Activated CD4-positive, alpha-beta T cell treated with anti-CD3 and anti-CD28 coated beads, Interleukin-2, amount 10 ng/mL, durations not matched to agents 7 days and 5 days (primary cell): Measurements from ENCODE around the gene DMXL1. TPM values are rescaled to one million over a fixed set of nuclear protein-coding genes. Genes with fewer than 3 reads are reported as not detected.
"Not testable (repeated sequence)": the region's sequence is repeated elsewhere in the genome, so short reads cannot be mapped to it uniquely, and the experiment has no call there.

Experiments used
- CTCF ChIA-PET: fragments of 350-600 bp; sonication (Branson Sonifier 250); formaldehyde crosslinking; loops from one replicate; lab custom pipeline; 2021; ENCODE audit warnings: antibody characterized with exemption; lab: Charles Lee
- POLR2A ChIA-PET: fragments of 350-600 bp; sonication (Branson Sonifier 250); formaldehyde crosslinking; loops from one replicate; lab custom pipeline; 2021; ENCODE audit warnings: antibody characterized with exemption; lab: Charles Lee
- DNase-seq: peaks from one replicate; pipeline ENCODE4 v3.0.0-alpha.2; 2020
- H3K27ac Mint-ChIP-seq: one replicate; pipeline ENCODE4 v1.8.0; 2021; ENCODE audit warnings: mild to moderate bottlenecking, moderate library complexity, mixed read lengths
- H3K27me3 Mint-ChIP-seq: one replicate; pipeline ENCODE4 v1.8.0; 2021; ENCODE audit warnings: mixed read lengths
- H3K36me3 Mint-ChIP-seq: one replicate; pipeline ENCODE4 v1.8.0; 2021; ENCODE audit warnings: low read depth, mixed read lengths
- H3K4me1 Mint-ChIP-seq: one replicate; pipeline ENCODE4 v1.8.0; 2021; ENCODE audit warnings: mixed read lengths
- H3K4me3 Mint-ChIP-seq: one replicate; pipeline ENCODE4 v1.8.0; 2021; ENCODE audit warnings: mild to moderate bottlenecking, moderate library complexity, mixed read lengths
- H3K9me3 Mint-ChIP-seq: one replicate; pipeline ENCODE4 v1.8.0; 2021; ENCODE audit warnings: mixed read lengths
- total RNA-seq, 2 experiments: library from RNA; stranded (reverse); gene quantifications; one replicate each; pipeline ENCODE4 v1.2.3, GENCODE V29; 2021

The DMXL1 gene
- total RNA-seq, 2 experiments from 2014 or later = 28.4 to 29.3 TPM

DNA sequence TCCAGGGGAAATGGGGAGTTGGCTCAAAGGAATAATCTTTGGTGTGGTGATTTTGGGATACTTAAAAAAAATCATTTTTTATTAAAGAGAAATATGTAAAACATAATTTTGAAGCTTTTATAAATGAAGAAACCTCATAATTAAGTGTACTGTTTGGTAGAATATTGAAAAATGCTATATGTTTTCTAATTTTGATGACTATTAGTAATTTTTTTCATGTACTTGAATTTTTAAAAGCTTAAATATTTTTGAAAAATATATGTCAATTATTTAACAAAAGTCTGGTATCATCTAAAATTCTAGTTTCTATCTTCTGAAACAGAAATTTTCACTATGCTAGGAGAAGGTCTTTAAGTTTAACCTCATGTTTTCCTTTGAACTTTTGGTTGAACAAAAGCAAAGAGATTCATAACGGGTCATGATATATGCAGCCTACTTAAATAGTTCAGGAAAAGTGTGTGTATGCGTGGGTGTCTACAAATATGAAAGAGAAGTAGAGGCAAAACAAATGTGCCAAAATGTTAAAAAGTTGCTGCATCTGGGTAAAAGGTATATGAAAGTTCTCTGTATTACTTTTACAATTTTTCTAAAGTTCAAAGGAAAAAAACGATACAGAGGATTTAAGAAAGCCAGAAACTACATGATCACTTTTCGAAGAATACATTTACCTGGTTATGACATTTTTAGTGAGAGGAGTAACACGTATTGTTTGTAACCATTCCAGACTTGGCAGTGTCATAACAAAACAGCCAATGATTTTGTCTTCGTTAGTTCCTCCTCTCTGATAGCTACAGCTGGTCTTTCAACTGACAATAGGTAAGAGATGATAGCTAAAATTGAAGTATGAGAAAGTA, 167.6 kb downstream of the DMXL1 start:
- ChIA-PET POLR2A (no interaction called here), CTCF (no interaction called here)
- no peak for DNase-seq
- Mint-ChIP-seq H3K9me3 (no peaks in the 10 kb centered on the region), H3K36me3 (peaks cover 21% of the 10 kb centered on the region), H3K4me1 (peaks cover 15% of the 10 kb centered on the region), H3K27me3 (no peaks in the 10 kb centered on the region), H3K4me3 (no peak overlapping the region), H3K27ac (no peak overlapping the region)

DNA sequence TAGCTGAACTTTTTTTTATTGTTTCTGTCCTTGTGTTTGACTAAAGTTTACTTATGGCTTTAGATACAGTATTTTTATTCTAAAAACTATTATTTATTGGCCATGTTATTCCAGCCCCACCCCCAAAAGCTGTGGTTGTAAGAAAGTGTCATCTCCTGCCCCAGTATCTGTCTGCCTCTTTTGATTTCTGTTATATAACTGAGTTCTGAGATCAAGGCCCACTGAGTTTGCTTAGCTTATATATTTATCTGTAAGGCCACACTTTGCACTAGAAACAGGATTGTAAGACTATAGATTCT, 168.2 kb downstream of the DMXL1 start:
- no peak overlapping the region for H3K27ac Mint-ChIP-seq
- ChIA-PET POLR2A (no interaction called here), CTCF (no interaction called here)
- peaks cover 15% of the 10 kb centered on the region for H3K4me1 Mint-ChIP-seq
- peaks cover 21% of the 10 kb centered on the region for H3K36me3 Mint-ChIP-seq
- DNase-seq = no peak
- no peaks in the 10 kb centered on the region for H3K9me3 Mint-ChIP-seq
- H3K27me3 Mint-ChIP-seq = no peaks in the 10 kb centered on the region
- H3K4me3 Mint-ChIP-seq = no peak overlapping the region

DNA sequence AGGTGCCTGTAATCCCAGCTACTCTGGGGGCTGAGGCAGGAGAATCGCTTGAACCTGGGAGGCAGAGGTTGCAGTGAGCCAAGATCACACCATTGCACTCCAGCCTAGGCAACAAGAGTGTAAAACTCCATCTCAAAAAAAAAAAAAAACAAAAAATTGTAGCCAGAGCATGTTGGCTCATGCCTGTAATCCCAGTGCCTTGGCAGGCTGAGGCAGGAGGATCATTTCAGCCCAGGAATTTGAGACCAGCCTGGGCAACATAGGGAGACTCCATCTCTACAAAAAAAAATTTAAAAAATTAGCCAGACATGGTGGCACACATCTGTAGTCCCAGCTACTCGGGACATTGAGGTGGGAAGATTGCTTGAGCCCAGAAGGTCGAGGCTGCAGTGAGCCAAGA, 168.9 kb downstream of the DMXL1 start:
- H3K9me3 Mint-ChIP-seq, H3K27ac Mint-ChIP-seq, H3K27me3 Mint-ChIP-seq, POLR2A ChIA-PET, CTCF ChIA-PET, H3K4me3 Mint-ChIP-seq, DNase-seq: not testable (repeated sequence)
- peaks cover 15% of the 10 kb centered on the region for H3K4me1 Mint-ChIP-seq
- peaks cover 18% of the 10 kb centered on the region for H3K36me3 Mint-ChIP-seq

DNA sequence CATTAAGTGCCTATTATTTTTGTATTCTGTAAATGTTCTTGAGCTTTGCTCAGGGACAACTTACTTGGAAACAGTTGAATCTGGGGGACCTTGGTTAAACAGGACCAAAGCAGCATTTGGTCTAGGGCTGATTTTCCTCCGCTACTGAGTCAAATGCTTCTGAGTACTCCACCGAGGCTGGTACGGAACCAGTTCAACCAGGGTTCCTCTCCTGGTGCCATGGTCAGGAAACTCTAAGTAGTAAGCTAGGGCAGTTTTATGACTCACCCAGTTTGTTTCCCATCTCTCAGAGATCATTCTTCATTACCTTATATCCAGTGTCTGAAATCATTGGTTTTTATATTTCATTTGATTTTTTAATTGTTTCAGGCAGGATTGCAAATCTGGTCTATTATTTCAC, 173.0 kb downstream of the DMXL1 start:
- H3K36me3 Mint-ChIP-seq = peaks cover 19% of the 10 kb centered on the region
- no peak overlapping the region for H3K4me3 Mint-ChIP-seq
- no peak for DNase-seq
- H3K9me3 Mint-ChIP-seq = no peaks in the 10 kb centered on the region
- no peaks in the 10 kb centered on the region for H3K27me3 Mint-ChIP-seq
- H3K4me1 Mint-ChIP-seq = peaks cover 3% of the 10 kb centered on the region
- no peak overlapping the region for H3K27ac Mint-ChIP-seq
- ChIA-PET POLR2A (no interaction called here), CTCF (no interaction called here)

DNA sequence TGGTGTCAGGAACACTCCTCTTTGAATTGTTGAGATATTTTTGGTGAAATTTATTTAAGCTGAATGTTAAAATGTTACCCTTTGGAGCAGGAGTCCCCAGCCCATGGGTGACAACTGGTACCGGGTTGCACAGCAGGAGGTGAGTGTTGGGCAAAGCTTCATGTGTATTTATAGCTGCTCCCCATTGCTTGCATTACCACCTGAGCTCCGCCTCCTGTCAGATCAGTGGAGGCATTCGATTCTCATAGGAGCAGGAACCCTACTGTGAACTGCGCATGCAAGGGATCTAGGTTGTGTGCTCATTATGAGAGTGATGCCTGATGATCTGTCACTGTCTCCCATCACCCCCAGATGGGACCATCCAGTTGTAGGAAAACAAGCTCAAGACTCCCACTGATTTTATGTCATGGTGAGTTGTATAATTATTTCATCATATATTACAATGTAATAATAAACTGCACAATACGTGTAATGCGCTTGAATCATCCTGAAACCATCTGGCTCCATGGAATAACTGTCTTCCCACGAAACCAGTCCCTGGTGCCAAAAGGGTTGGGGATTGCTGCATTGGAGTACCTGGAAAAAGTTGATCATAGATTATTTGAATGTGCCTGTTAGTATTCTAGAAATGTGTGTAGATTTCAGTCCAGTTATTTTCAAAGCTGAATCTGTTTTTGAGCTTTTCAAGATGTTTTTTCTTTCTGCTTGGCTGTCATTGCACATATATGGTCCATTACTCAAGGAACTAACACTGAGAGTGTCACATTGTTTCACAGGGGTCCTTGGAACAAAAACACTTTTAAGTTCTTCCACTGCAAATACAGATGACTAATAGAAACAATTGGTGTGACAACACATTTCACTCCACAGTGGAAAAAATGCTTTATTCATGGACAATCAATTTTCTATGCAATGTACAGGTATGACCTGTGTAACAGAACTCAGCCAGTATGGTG, 180.3 kb downstream of the DMXL1 start:
- H3K4me3 Mint-ChIP-seq = no peak overlapping the region
- H3K9me3 Mint-ChIP-seq = peaks cover 17% of the 10 kb centered on the region
- DNase-seq = no peak
- H3K27me3 Mint-ChIP-seq = no peaks in the 10 kb centered on the region
- CTCF ChIA-PET = no interaction called here
- H3K36me3 Mint-ChIP-seq = peaks cover 28% of the 10 kb centered on the region
- H3K27ac Mint-ChIP-seq = no peak overlapping the region
- no peaks in the 10 kb centered on the region for H3K4me1 Mint-ChIP-seq
- POLR2A ChIA-PET = no interaction called here

DNA sequence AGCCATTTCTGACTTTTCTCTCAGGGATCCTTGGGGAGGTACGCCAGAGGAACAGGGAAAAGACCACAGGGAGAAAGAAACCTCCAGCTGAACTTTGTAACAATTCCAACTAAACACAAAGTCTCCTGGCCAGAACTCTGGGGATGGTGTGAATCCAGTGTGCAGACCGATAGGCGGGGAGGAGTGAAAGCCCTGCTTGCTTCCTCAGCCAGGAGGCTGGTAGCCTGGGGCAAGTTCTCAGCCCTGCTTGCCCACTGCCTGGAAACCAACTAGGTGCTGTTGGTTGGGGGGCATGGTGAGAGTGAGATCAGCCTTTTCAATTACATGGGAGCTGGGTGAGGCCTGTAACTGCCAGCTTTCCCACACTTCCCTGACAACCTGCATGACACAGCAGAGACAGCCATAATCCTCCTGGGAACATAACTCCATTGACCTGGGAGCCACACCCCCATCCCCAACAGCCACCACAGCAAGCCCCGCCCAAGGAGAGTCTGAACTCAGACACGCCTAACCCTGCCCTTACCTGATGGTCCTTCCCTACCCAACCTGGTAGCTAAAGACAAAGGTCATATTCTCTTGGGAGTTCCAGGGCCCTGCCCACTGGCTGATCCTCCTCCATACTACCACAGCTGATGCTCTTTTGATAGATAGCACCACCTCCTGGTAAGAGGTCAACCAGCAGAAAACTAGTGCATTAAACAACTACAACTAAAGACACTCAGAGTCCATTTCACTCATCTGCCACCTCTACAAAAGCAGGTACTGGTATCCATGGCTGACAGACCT, 184.9 kb downstream of the DMXL1 start:
- CTCF ChIA-PET = interaction anchor here (0.6 to 1.9 kb wide), 5 partner anchors 12 to 849 kb away, joined by 4 to 8 read pairs (median 4); partner anchors contain the start of gene DTWD2
- Mint-ChIP-seq H3K4me1 (no peaks in the 10 kb centered on the region), H3K4me3 (no peak overlapping the region), H3K27me3 (no peaks in the 10 kb centered on the region), H3K36me3 (peaks cover 38% of the 10 kb centered on the region), H3K27ac (no peak overlapping the region), H3K9me3 (peaks cover 47% of the 10 kb centered on the region)
- no peak for DNase-seq
- POLR2A ChIA-PET = no interaction called here

DNA sequence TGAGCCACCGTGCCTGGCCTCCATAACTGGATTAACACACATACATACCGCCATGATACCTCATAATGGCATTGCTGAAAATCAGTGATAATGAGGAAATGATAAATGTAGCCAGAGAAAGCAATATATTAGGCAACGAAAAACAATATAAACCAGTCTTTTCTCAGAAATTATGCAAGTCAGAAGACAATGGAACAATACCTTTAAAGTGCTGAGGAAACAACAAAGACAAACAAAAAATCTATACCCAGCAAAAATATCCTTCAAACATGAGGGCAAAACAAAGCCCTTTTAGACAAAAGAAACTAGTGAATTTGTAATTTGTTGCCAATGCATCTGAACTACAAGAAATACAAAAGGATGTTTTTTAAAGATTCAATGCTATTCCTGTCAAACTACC, 186.7 kb downstream of the DMXL1 start:
- H3K4me3 Mint-ChIP-seq = no peak overlapping the region
- peaks cover 53% of the 10 kb centered on the region for H3K9me3 Mint-ChIP-seq
- H3K4me1 Mint-ChIP-seq = no peaks in the 10 kb centered on the region
- ChIA-PET POLR2A (no interaction called here), CTCF (interaction anchor here (0.8 kb wide), 1 partner anchor 268 kb away, joined by 3 read pairs; no protein-coding TSS in a partner anchor)
- H3K27ac Mint-ChIP-seq = no peak overlapping the region
- peaks cover 36% of the 10 kb centered on the region for H3K36me3 Mint-ChIP-seq
- DNase-seq = no peak
- H3K27me3 Mint-ChIP-seq = no peaks in the 10 kb centered on the region

DNA sequence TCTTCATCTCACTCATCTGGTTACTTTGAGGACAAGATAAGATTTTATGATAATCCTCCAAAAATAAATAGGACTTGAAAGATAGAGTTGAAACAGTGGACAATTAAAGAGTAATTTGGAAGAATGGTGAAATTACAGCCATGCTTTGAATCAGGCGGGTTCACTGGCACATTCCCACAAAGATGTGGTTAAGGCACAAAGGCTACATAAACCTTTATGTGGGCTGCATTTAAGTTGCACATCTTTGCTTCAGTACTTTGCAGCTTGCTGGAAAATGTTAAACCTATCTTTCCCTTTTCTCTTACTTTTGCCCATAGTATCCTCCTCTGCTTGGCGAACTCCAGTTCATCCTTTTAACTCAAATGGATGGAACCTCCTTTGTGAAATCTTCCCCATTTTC, 192.8 kb downstream of the DMXL1 start:
- peaks cover 31% of the 10 kb centered on the region for H3K4me1 Mint-ChIP-seq
- no peak overlapping the region for H3K27ac Mint-ChIP-seq
- POLR2A ChIA-PET = no interaction called here
- no peaks in the 10 kb centered on the region for H3K27me3 Mint-ChIP-seq
- CTCF ChIA-PET = interaction anchor here (0.9 kb wide), 1 partner anchor 237 kb away, joined by 3 read pairs; no protein-coding TSS in a partner anchor
- no peak overlapping the region for H3K4me3 Mint-ChIP-seq
- peaks cover 42% of the 10 kb centered on the region for H3K9me3 Mint-ChIP-seq
- H3K36me3 Mint-ChIP-seq = peaks cover 32% of the 10 kb centered on the region
- DNase-seq = no peak

DNA sequence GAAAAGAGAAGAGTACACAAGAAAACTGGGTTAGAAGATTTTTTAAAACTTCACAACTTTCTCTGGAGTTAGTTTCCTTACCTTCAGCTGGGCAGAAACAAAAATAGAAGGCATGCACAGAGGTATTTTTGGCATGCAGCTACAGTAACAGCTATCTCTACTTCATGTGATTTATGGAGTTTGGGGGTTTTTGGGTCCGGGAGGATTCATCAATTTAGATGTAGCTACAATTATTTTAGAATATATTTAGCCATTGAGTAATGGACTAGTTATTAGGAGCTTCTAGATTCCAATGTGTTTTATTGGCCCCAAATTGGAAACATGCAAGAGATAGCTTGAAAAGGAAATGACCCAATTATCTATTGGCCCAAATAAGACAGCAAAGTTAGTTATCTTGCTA, 193.3 kb downstream of the DMXL1 start:
- H3K4me3 Mint-ChIP-seq = no peak overlapping the region
- no peak overlapping the region for H3K27ac Mint-ChIP-seq
- H3K27me3 Mint-ChIP-seq = no peaks in the 10 kb centered on the region
- CTCF ChIA-PET = interaction anchor here (0.9 to 1.2 kb wide), 2 partner anchors 237 to 276 kb away, joined by 3 read pairs; partner anchors contain the start of gene DTWD2
- H3K36me3 Mint-ChIP-seq = peaks cover 31% of the 10 kb centered on the region
- H3K9me3 Mint-ChIP-seq = peaks cover 37% of the 10 kb centered on the region
- POLR2A ChIA-PET = no interaction called here
- H3K4me1 Mint-ChIP-seq = peaks cover 31% of the 10 kb centered on the region
- no peak for DNase-seq

DNA sequence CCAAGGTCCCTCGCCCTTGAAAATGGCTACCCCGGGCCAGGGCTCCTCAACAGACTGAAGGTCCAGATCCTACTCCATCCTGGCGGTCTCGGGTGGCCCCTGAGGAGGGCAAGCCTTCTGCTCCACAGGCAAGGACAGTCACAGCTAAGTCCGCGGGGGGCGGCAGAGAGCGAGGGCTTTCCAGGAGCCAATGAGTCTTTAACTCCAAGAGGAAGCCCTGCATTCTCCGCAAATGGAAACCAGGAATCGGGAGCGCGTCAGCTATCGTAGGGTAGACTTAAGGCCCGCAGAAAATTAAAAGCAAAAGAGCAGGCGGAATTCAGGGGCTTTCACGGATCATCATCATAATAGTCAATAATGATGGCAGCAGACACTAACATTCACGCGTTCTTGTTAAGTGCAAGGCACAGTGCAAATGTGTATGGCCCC, 197.1 kb downstream of the DMXL1 start:
- Mint-ChIP-seq H3K36me3 (peaks cover 48% of the 10 kb centered on the region), H3K4me1 (peaks cover 53% of the 10 kb centered on the region), H3K9me3 (peaks cover 20% of the 10 kb centered on the region), H3K4me3 (peak overlapping the region; percentile 99), H3K27me3 (no peaks in the 10 kb centered on the region), H3K27ac (peak overlapping the region; percentile 96)
- ChIA-PET POLR2A (interaction anchor here (0.8 to 1.4 kb wide), 2 partner anchors 48 to 197 kb away, joined by 4 to 5 read pairs; partner anchors contain the start of gene DMXL1), CTCF (interaction anchor here (0.7 to 2.9 kb wide), 12 partner anchors 9 to 280 kb away, joined by 3 to 13 read pairs (median 4); partner anchors contain the start of gene DTWD2)
- peak; percentile 90 for DNase-seq

DNA sequence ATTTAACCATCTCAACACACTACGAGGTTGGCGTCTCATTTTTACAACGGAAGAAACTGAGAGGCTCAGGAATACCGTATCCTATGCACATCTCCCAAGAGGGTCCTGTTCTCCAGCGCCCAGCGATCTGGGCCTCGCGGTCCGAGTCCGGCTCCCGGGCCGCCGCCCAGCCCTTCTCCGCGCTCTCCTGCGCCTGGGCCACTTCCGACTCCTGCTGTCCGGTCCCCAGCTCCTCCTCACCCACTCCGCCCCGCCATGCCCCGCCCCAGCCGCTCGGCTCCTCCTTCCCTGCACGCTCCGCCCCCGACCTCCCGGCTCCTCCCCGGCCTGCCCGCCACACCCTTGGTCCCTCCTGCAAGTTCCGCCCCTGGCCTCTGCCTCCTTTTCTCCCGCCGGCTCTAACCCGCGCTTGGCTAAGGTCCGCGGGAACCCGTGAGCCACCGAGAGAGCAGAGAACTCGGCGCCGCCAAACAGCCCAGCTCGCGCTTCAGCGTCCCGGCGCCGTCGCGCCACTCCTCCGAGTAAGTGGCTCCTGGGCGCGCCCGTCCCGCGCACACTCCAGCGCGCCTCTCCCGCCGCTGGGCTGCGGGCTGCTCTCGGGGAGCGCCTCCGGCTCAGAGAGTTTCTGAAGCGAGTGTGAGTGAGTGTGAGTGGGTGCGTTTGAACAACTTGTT, 197.6 kb downstream of the DMXL1 start:
- Mint-ChIP-seq H3K27me3 (no peaks in the 10 kb centered on the region), H3K4me3 (peak overlapping the region; percentile 99), H3K36me3 (peaks cover 44% of the 10 kb centered on the region), H3K9me3 (peaks cover 15% of the 10 kb centered on the region), H3K27ac (peak overlapping the region; percentile 96), H3K4me1 (peaks cover 59% of the 10 kb centered on the region)
- peak; percentile 94 for DNase-seq
- ChIA-PET CTCF (interaction anchor here (0.7 to 2.9 kb wide), 12 partner anchors 9 to 280 kb away, joined by 3 to 13 read pairs (median 4); partner anchors contain the start of gene DTWD2), POLR2A (interaction anchor here (0.8 to 1.4 kb wide), 2 partner anchors 48 to 198 kb away, joined by 4 to 5 read pairs; partner anchors contain the start of gene DMXL1)
